Retina (tissue), 1 donor: Measurements from ENCODE around the gene DCTN2.
"Not testable (repeated sequence)": the region's sequence is repeated elsewhere in the genome, so short reads cannot be mapped to it uniquely, and the experiment has no call there.

Source experiments
- DNase-seq: peaks from one replicate; pipeline ENCODE4 v3.0.0-alpha.2; 2016

DCTN2 gene

GRCh38 chr12:57576613-57577160, 29.7 kb upstream of the DCTN2 start:
- no peak for DNase-seq

GRCh38 chr12:57575771-57576612, 29.0 kb upstream of the DCTN2 start:
- no peak for DNase-seq

DNA sequence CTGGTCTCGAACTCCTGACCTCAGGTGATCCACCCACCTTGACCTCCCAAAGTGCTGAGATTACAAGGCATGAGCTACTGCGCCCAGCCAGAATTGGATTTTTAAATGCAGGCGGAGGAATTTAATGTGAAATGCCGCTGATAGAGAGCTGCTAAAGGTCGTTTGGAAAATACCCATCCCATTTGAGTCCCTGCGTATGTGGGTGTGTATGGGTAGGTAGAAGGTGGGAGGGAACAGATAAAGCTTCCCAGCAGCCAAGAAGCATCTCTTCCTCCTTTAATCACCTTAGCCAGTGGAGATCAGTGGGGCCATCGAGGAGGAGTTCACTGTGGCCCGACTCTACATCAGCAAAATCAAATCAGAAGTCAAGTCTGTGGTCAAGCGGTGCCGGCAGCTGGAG, 27.8 kb upstream of the DCTN2 start:
- DNase-seq = no peak

- DNase-seq = no peak
These were observed 25.2 kb upstream of the DCTN2 start for GRCh38 chr12:57571926-57572762.

DNA sequence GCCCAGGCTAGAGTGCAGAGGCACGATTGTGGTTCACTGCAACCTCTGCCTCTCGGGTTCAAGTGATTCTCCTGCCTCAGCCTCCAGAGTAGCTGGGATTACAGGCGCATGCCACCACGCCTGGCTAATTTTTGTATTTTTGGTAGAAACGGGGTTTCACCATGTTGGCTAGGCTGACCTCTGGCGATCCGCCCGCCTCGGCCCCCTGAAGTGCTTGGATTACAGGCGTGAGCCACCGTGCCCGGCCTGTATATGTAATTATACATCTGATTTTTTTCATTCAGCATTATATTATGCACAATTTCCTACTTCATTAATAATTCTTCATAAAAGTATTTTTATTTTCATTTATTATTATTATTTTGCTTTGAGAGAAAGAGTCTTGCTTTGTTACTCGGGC, 23.4 kb upstream of the DCTN2 start:
- DNase-seq = not testable (repeated sequence)

GRCh38 chr12:57569858-57570257, 22.9 kb upstream of the DCTN2 start:
- no peak for DNase-seq

- DNase-seq = no peak
These were observed 21.8 kb upstream of the DCTN2 start for GRCh38 chr12:57568838-57569237.

- no peak for DNase-seq
These were observed 17.3 kb upstream of the DCTN2 start for GRCh38 chr12:57564178-57564740.

GRCh38 chr12:57563358-57563757, 16.4 kb upstream of the DCTN2 start:
- no peak for DNase-seq

GRCh38 chr12:57561117-57561516, 14.1 kb upstream of the DCTN2 start:
- DNase-seq = not testable (repeated sequence)

GRCh38 chr12:57560516-57560915, 13.5 kb upstream of the DCTN2 start:
- no peak for DNase-seq

GRCh38 chr12:57558864-57559263, 11.9 kb upstream of the DCTN2 start:
- DNase-seq = no peak

- no peak for DNase-seq
These were observed 7.9 kb upstream of the DCTN2 start for GRCh38 chr12:57554897-57555296.

GRCh38 chr12:57554453-57554852, 7.5 kb upstream of the DCTN2 start:
- DNase-seq = no peak

- peak; percentile 47 for DNase-seq
These were observed 6.6 kb upstream of the DCTN2 start for GRCh38 chr12:57553343-57554202.

GRCh38 chr12:57552835-57553313, 5.9 kb upstream of the DCTN2 start:
- DNase-seq = peak; percentile 41

GRCh38 chr12:57552306-57552651, 5.3 kb upstream of the DCTN2 start:
- DNase-seq = no peak

- no peak for DNase-seq
These were observed 4.8 kb upstream of the DCTN2 start for GRCh38 chr12:57551637-57552305.

DNA sequence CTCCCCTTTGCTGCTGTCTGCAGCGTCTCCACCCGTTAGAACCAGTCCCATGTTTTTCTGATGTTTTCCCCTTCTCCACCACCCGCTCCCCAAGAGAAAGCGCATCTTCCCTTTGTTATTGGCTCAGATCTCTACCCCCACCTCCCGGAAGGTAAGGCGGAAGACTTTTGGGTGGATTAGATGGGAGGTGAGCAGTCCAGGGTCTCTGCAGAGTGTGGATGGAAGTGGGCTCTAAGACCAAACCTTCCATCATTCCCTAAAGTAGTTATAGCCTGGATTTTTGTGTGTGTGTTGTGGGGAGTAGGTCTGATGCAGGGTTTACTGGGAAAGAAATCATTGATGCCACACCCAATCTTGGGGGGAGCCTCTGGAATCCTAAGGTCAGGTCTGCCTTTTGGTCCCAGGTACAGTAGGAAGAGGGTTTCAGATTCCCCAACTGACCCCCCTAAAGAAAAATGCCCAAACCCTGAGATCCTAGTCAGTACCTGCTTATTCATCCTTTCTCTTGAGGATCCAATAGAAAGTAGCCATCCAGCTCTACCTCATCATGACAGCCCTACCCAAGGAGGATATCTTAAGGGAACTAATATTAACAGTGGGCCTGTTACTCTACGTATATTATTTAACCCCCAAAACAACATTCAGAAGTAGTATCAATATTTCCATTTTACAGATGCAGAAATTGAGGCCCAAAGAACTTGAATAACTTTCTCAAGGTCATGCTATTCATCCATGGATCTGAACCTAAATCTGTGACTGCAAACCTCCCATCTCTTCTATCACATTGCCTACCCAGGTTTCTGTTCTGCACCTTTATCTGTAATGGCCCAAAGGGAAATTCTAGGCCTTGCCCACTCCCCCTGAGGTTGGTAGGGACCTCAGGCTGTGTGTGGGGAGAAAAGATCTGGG, 3.9 kb upstream of the DCTN2 start:
- peak; percentile 35 for DNase-seq

DNA sequence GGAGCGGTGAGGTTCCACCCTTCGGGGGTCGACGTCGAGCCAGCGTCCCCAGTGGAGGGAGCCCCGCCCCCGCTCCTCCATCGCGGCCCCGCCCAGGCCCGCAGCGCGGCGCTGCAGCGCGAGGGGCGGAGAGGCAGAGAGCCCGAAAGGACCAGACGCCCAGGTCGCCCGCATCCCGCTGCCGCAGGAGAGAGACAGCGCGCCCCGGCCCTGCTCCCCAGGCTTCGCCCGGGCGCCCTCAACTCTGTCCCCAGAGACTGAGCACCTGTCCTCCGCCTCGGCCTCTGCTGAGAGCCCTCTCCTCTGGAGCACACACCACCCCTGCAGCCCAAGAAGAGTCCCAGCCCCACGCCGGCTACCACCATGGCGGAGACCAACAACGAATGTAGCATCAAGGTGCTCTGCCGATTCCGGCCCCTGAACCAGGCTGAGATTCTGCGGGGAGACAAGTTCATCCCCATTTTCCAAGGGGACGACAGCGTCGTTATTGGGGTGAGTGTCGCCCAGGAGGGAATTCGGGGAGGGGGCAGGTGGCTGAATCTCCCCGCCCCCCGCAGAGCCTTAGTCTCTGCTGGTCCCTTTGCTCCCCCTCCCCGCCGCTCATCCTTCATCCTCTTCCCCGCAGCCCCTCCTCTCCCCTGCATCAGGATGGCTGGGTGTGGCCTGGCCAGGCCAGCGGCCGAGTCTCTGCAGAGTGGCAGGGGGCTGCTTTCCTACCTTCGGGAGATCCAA, 3.1 kb upstream of the DCTN2 start, which contains the start of gene KIF5A:
Gene KIF5A, plus strand, starts transcription at position 136 of the 732 bp plus-strand sequence. Its CDS starts 228 bp downstream, at position 364.
- peak; percentile 84 for DNase-seq
